Activated T-helper 1 cell treated with anti-CD3 and anti-CD28 coated beads, Interleukin-12 subunit alpha, Interleukin-12 subunit beta, Interleukin-2, Interleukin-4 antibody, amounts not matched to agents 30 ng/mL and 10 ng/mL and 1 ng/mL, durations not matched to agents 14 hours and 24 hours and 36 hours (primary cell): ENCODE results near the gene NANS. TPM values are rescaled to one million over a fixed set of nuclear protein-coding genes. Genes with fewer than 3 reads are reported as not detected.
A peak's percentile ranks its signal among the peaks of the same experiment; 100 is the strongest.
"Not testable (repeated sequence)": the region's sequence is repeated elsewhere in the genome, so short reads cannot be mapped to it uniquely, and the experiment has no call there.

Source experiments
- DNase-seq: peaks from one replicate; pipeline ENCODE4 v3.0.0; 2021; ENCODE audit warnings: low spot score
- H3K27ac Mint-ChIP-seq: one replicate; pipeline ENCODE4 v1.8.0; 2021; ENCODE audit warnings: mild to moderate bottlenecking, mixed read lengths
- H3K27me3 Mint-ChIP-seq: one replicate; pipeline ENCODE4 v1.8.0; 2022; ENCODE audit warnings: mild to moderate bottlenecking, moderate library complexity, mixed read lengths; ENCODE audit not compliant: insufficient read depth
- H3K36me3 Mint-ChIP-seq: one replicate; pipeline ENCODE4 v1.8.0; 2021; ENCODE audit warnings: low read depth, mixed read lengths
- H3K4me1 Mint-ChIP-seq: one replicate; pipeline ENCODE4 v1.8.0; 2021; ENCODE audit warnings: low read depth, mixed read lengths
- H3K4me3 Mint-ChIP-seq: one replicate; pipeline ENCODE4 v1.8.0; 2021; ENCODE audit warnings: mild to moderate bottlenecking, moderate library complexity, mixed read lengths
- H3K9me3 Mint-ChIP-seq: one replicate; pipeline ENCODE4 v1.8.0; 2021; ENCODE audit warnings: mixed read lengths
- intact Hi-C: fragments of 100-400 bp; cut with micrococcal nuclease; formaldehyde crosslinking; loops from one replicate; pipeline ENCODE4 v1.15.1; 2024
- total RNA-seq: library from RNA; stranded (reverse); gene quantifications from 2 replicates; pipeline ENCODE4 v1.2.3, GENCODE V29; 2022

Gene NANS
- total RNA-seq, 1 donor from 2014 or later, result 55.5 TPM

GRCh38 chr9:98100456-98100855 is 43.9 kb downstream of the NANS start:
- Mint-ChIP-seq H3K4me3 (no peak overlapping the region), H3K9me3 (no peaks in the 10 kb centered on the region), H3K36me3 (peaks cover 31% of the 10 kb centered on the region), H3K27ac (peak overlapping the region; percentile 81), H3K4me1 (peaks cover 85% of the 10 kb centered on the region), H3K27me3 (no peaks in the 10 kb centered on the region)
- intact Hi-C loops, result loop anchor here (5.0 to 10.0 kb wide), 2 partner anchors 118 to 466 kb away; partner anchors contain the start of genes ANP32B, NCBP1 and TSTD2
- no peak for DNase-seq

- Mint-ChIP-seq H3K36me3 (peaks cover 36% of the 10 kb centered on the region), H3K4me3 (peak overlapping the region; percentile 69), H3K27me3 (no peaks in the 10 kb centered on the region), H3K9me3 (no peaks in the 10 kb centered on the region), H3K27ac (peak overlapping the region; percentile 88), H3K4me1 (peaks cover 85% of the 10 kb centered on the region)
- intact Hi-C loops, result loop anchor here (5.0 to 10.0 kb wide), 2 partner anchors 119 to 467 kb away; partner anchors contain the start of genes ANP32B, NCBP1 and TSTD2
- no peak for DNase-seq
Measured at GRCh38 chr9:98101416-98101815, 44.9 kb downstream of the NANS start.

- H3K4me1 Mint-ChIP-seq, result peaks cover 85% of the 10 kb centered on the region
- H3K27me3 Mint-ChIP-seq, result no peaks in the 10 kb centered on the region
- H3K36me3 Mint-ChIP-seq, result peaks cover 35% of the 10 kb centered on the region
- intact Hi-C loops, result loop anchor here (1.0 to 10.0 kb wide), 6 partner anchors 16 to 467 kb away; partner anchors contain the start of genes ANP32B, NANS, NCBP1 and TRMO
- peak; percentile 83 for DNase-seq
- H3K27ac Mint-ChIP-seq, result peak overlapping the region; percentile 88
- no peaks in the 10 kb centered on the region for H3K9me3 Mint-ChIP-seq
- H3K4me3 Mint-ChIP-seq, result peak overlapping the region; percentile 69
Measured at GRCh38 chr9:98101868-98102273, 45.3 kb downstream of the NANS start.

GRCh38 chr9:98104445-98104881 is 47.9 kb downstream of the NANS start:
- Mint-ChIP-seq H3K4me3 (peak overlapping the region; percentile 69), H3K9me3 (no peaks in the 10 kb centered on the region), H3K27me3 (no peaks in the 10 kb centered on the region), H3K36me3 (peaks cover 29% of the 10 kb centered on the region), H3K4me1 (peaks cover 95% of the 10 kb centered on the region), H3K27ac (peak overlapping the region; percentile 95)
- no peak for DNase-seq
- intact Hi-C loops, result loop anchor here (5.0 to 10.0 kb wide), 2 partner anchors 122 to 470 kb away; partner anchors contain the start of genes ANP32B, NCBP1 and TSTD2

GRCh38 chr9:98105006-98105405 is 48.5 kb downstream of the NANS start:
- peaks cover 30% of the 10 kb centered on the region for H3K36me3 Mint-ChIP-seq
- intact Hi-C loops, result loop anchor here (10.0 kb wide), 1 partner anchor 470 kb away; the partner anchor contains the start of genes NCBP1 and TSTD2
- H3K27me3 Mint-ChIP-seq, result no peaks in the 10 kb centered on the region
- no peaks in the 10 kb centered on the region for H3K9me3 Mint-ChIP-seq
- H3K4me1 Mint-ChIP-seq, result peaks cover 95% of the 10 kb centered on the region
- DNase-seq, result no peak
- H3K27ac Mint-ChIP-seq, result no peak overlapping the region
- no peak overlapping the region for H3K4me3 Mint-ChIP-seq

GRCh38 chr9:98107926-98108325 is 51.4 kb downstream of the NANS start:
- Mint-ChIP-seq H3K36me3 (peaks cover 40% of the 10 kb centered on the region), H3K4me1 (peaks cover 81% of the 10 kb centered on the region)

GRCh38 chr9:98108531-98109031 is 52.0 kb downstream of the NANS start:
- peak; percentile 40 for DNase-seq
- peak overlapping the region; percentile 58 for H3K4me3 Mint-ChIP-seq
- H3K36me3 Mint-ChIP-seq, result peaks cover 40% of the 10 kb centered on the region
- peaks cover 81% of the 10 kb centered on the region for H3K4me1 Mint-ChIP-seq
- intact Hi-C loops, result loop anchor here (10.0 kb wide), 1 partner anchor 474 kb away; the partner anchor contains the start of genes NCBP1 and TSTD2
- peak overlapping the region; percentile 88 for H3K27ac Mint-ChIP-seq
- no peaks in the 10 kb centered on the region for H3K9me3 Mint-ChIP-seq
- no peaks in the 10 kb centered on the region for H3K27me3 Mint-ChIP-seq

More at GRCh38 chr9:98107926-98108325, 51.4 kb downstream of the NANS start:
- Mint-ChIP-seq H3K4me3 (peak overlapping the region; percentile 58), H3K27ac (peak overlapping the region; percentile 88), H3K27me3 (no peaks in the 10 kb centered on the region), H3K9me3 (no peaks in the 10 kb centered on the region)
- no peak for DNase-seq
- intact Hi-C loops, result loop anchor here (10.0 kb wide), 1 partner anchor 473 kb away; the partner anchor contains the start of genes NCBP1 and TSTD2

- no peaks in the 10 kb centered on the region for H3K9me3 Mint-ChIP-seq
- H3K27me3 Mint-ChIP-seq, result no peaks in the 10 kb centered on the region
- H3K36me3 Mint-ChIP-seq, result peaks cover 40% of the 10 kb centered on the region
- peak overlapping the region; percentile 58 for H3K4me3 Mint-ChIP-seq
- no peak for DNase-seq
- peaks cover 79% of the 10 kb centered on the region for H3K4me1 Mint-ChIP-seq
- H3K27ac Mint-ChIP-seq, result peak overlapping the region; percentile 88
- intact Hi-C loops, result loop anchor here (10.0 kb wide), 1 partner anchor 474 kb away; the partner anchor contains the start of genes NCBP1 and TSTD2
Measured at GRCh38 chr9:98109052-98109451, 52.5 kb downstream of the NANS start.

- not testable (repeated sequence) for H3K27me3 Mint-ChIP-seq, H3K9me3 Mint-ChIP-seq, DNase-seq
- Mint-ChIP-seq H3K36me3 (peaks cover 13% of the 10 kb centered on the region), H3K4me1 (peaks cover 50% of the 10 kb centered on the region), H3K27ac (peak overlapping the region; percentile 98), H3K4me3 (peak overlapping the region; percentile 95)
- intact Hi-C loops, result loop anchor here (10.0 kb wide), 1 partner anchor 1108 kb away; the partner anchor contains the start of genes ALG2 and SEC61B
Measured at GRCh38 chr9:98117097-98117496, 60.6 kb downstream of the NANS start.

- H3K27ac Mint-ChIP-seq, result peak overlapping the region; percentile 98
- peaks cover 11% of the 10 kb centered on the region for H3K36me3 Mint-ChIP-seq
- intact Hi-C loops, result loop anchor here (1.0 to 10.0 kb wide), 5 partner anchors 16 to 1107 kb away; partner anchors contain the start of genes ALG2, SEC61B, TBC1D2 and TRMO
- H3K9me3 Mint-ChIP-seq, result no peaks in the 10 kb centered on the region
- peak overlapping the region; percentile 95 for H3K4me3 Mint-ChIP-seq
- no peaks in the 10 kb centered on the region for H3K27me3 Mint-ChIP-seq
- peaks cover 48% of the 10 kb centered on the region for H3K4me1 Mint-ChIP-seq
- peak; percentile 41 for DNase-seq
Measured at GRCh38 chr9:98117984-98118639, 61.6 kb downstream of the NANS start.

GRCh38 chr9:98118640-98119601 is 62.4 kb downstream of the NANS start, which contains the start of gene TRIM14:
Gene TRIM14, minus strand, starts transcription at chr9:98119222. Its CDS starts 34 bp downstream, at chr9:98119188.
- intact Hi-C loops, result loop anchor here (1.0 to 10.0 kb wide), 5 partner anchors 17 to 1106 kb away; partner anchors contain the start of genes ALG2, SEC61B, TBC1D2 and TRMO
- DNase-seq, result peak; percentile 71
- no peaks in the 10 kb centered on the region for H3K27me3 Mint-ChIP-seq
- H3K4me1 Mint-ChIP-seq, result peaks cover 42% of the 10 kb centered on the region
- H3K9me3 Mint-ChIP-seq, result no peaks in the 10 kb centered on the region
- H3K27ac Mint-ChIP-seq, result peak within 1 kb of the TSS; percentile 98
- H3K4me3 Mint-ChIP-seq, result peak within 1 kb of the TSS; percentile 95
- H3K36me3 Mint-ChIP-seq, result peaks cover 11% of the 10 kb centered on the region

- Mint-ChIP-seq H3K4me3 (peak overlapping the region; percentile 76), H3K9me3 (no peaks in the 10 kb centered on the region), H3K27me3 (no peaks in the 10 kb centered on the region), H3K27ac (peak overlapping the region; percentile 70), H3K36me3 (peaks cover 9% of the 10 kb centered on the region), H3K4me1 (peaks cover 42% of the 10 kb centered on the region)
- DNase-seq, result no peak
- intact Hi-C loops, result no loop called here
Measured at GRCh38 chr9:98120476-98120875, 63.9 kb downstream of the NANS start.
